Measurements from ENCODE around the gene DPP6. TPM values are rescaled to one million over a fixed set of nuclear protein-coding genes. Genes with fewer than 3 reads are reported as not detected.

Gene DPP6
- total and polyA plus RNA-seq, 2 experiments from 2014 or later, result 0.20 to 0.44 TPM

DNA sequence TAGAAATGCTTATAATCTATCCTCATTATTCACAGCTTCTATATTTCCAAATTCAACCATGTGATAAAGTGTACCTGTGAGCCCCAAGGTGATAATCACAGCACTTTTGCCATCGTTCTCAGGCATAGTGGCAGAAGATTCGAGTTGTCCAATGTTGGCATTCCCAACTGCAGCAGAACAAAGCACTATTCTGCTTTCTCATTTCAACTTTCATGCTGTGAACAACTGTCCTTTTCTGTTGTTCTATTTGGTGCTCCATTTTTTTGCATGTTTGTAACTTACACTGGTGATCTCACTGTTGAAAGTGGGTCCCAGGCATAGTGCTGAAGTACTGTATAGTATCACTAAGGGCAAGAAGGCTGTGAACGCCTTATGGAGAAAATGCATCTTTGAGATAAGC lies 512.5 kb downstream of the DPP6 start:
- H2AFZ ChIP-seq, result no peak overlapping the region
- TF ChIP-seq EZH2phosphoT487 (IDR thresholded peaks at IDR 0.05; ENCODE audit: low read depth, severe bottlenecking, unreplicated experiment), result no peak
- no peak for TF ChIP-seq EZH2 (IDR thresholded peaks at IDR 0.05; ENCODE audit: borderline replicate concordance)
- TF ChIP-seq, protein P1, sequence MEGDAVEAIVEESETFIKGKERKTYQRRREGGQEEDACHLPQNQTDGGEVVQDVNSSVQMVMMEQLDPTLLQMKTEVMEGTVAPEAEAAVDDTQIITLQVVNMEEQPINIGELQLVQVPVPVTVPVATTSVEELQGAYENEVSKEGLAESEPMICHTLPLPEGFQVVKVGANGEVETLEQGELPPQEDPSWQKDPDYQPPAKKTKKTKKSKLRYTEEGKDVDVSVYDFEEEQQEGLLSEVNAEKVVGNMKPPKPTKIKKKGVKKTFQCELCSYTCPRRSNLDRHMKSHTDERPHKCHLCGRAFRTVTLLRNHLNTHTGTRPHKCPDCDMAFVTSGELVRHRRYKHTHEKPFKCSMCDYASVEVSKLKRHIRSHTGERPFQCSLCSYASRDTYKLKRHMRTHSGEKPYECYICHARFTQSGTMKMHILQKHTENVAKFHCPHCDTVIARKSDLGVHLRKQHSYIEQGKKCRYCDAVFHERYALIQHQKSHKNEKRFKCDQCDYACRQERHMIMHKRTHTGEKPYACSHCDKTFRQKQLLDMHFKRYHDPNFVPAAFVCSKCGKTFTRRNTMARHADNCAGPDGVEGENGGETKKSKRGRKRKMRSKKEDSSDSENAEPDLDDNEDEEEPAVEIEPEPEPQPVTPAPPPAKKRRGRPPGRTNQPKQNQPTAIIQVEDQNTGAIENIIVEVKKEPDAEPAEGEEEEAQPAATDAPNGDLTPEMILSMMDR (IDR thresholded peaks at IDR 0.05; ENCODE audit: poor library complexity), result no peak
- no peak overlapping the region for H3K4me2 ChIP-seq
- no peak for DNase-seq (ENCODE audit: low spot score)
- no peaks in the 10 kb centered on the region for H3K79me2 ChIP-seq
- H3K9me2 ChIP-seq (replicated peaks; ENCODE audit: insufficient read depth), result no peaks in the 10 kb centered on the region
- WGBS (ENCODE audit: low lambda C conversion rate, missing lambda C conversion rate), result 82% methylated on average over 3 of the region's 3 CpGs
- no peaks in the 10 kb centered on the region for H3K36me3 ChIP-seq (replicated peaks; ENCODE audit: insufficient read depth, low read depth)
- H3K4me1 ChIP-seq (ENCODE audit: insufficient read depth), result no peaks in the 10 kb centered on the region
- H3K9me3 ChIP-seq (ENCODE audit: low read depth), result no peaks in the 10 kb centered on the region
- H4K20me1 ChIP-seq (ENCODE audit: insufficient read depth, poor library complexity, severe bottlenecking), result no peaks in the 10 kb centered on the region
- H3K27ac ChIP-seq, result no peak overlapping the region
- H3K27me3 ChIP-seq, result no peaks in the 10 kb centered on the region
- H3K4me3 ChIP-seq, result no peak overlapping the region

DNA sequence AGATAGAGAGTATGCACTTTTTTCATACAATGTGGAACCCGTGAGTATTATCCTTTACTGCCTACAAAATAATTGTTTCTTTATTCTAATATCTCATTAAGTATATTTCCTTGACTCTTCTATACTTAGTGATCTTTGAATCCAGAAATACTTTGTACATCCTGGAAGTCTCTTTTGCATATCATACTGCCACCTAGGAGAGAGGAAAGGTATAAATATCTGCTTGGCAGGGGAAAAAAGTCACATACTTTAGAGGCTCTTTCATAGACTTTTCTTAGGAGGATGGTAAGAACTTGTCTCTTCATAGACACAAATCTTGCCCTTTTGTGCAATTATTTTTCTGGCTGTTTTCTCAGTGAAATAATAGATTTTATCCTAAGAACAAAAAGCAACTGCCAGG lies 514.7 kb downstream of the DPP6 start:
- no peaks in the 10 kb centered on the region for H4K20me1 ChIP-seq (ENCODE audit: insufficient read depth, poor library complexity, severe bottlenecking)
- no peak overlapping the region for H3K4me2 ChIP-seq
- DNase-seq (ENCODE audit: low spot score), result peak; percentile 28
- no peak overlapping the region for H3K27ac ChIP-seq
- H3K36me3 ChIP-seq (replicated peaks; ENCODE audit: insufficient read depth, low read depth), result no peaks in the 10 kb centered on the region
- no peaks in the 10 kb centered on the region for H3K4me1 ChIP-seq (ENCODE audit: insufficient read depth)
- no peak overlapping the region for H3K4me3 ChIP-seq
- H3K9me3 ChIP-seq (ENCODE audit: low read depth), result no peaks in the 10 kb centered on the region
- no peak overlapping the region for H2AFZ ChIP-seq
- H3K9me2 ChIP-seq (replicated peaks; ENCODE audit: insufficient read depth), result no peaks in the 10 kb centered on the region
- H3K27me3 ChIP-seq, result no peaks in the 10 kb centered on the region
- no peaks in the 10 kb centered on the region for H3K79me2 ChIP-seq
- WGBS (ENCODE audit: low lambda C conversion rate, missing lambda C conversion rate), result 67% methylated on average over 1 of the region's 1 CpG
- TF ChIP-seq EZH2phosphoT487 (IDR thresholded peaks at IDR 0.05; ENCODE audit: low read depth, severe bottlenecking, unreplicated experiment) (no peak), EZH2 (IDR thresholded peaks at IDR 0.05; ENCODE audit: borderline replicate concordance) (no peak)
- TF ChIP-seq, protein P1 (IDR thresholded peaks at IDR 0.05; ENCODE audit: poor library complexity), result peak; percentile 50

DNA sequence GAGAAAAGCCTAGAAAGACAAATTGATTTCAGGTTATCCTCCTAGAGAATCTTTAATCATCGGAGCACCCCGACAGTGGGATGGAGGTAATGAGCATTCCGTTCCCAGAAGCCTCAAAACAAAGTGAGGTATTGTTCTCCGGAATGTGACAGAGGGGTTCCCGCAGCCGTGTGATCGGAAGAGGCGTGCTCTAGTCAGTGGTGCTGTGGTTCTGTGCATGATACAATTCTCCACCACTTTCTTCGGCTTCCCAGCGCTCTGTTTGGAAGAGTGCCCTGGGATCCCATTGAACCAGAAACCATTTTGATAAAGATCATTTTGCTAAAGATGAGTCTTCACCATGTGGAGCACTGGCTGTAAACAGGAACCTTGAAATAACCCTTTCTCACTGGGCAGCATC lies 516.1 kb downstream of the DPP6 start:
- Histone ChIP-seq H3K36me3 (replicated peaks; ENCODE audit: insufficient read depth, low read depth) (no peaks in the 10 kb centered on the region), H3K4me1 (ENCODE audit: insufficient read depth) (no peaks in the 10 kb centered on the region), H3K27ac (no peak overlapping the region), H3K4me3 (no peak overlapping the region), H4K20me1 (ENCODE audit: insufficient read depth, poor library complexity, severe bottlenecking) (no peaks in the 10 kb centered on the region), H3K27me3 (no peaks in the 10 kb centered on the region), H2AFZ (no peak overlapping the region), H3K79me2 (no peaks in the 10 kb centered on the region), H3K9me3 (ENCODE audit: low read depth) (no peaks in the 10 kb centered on the region), H3K9me2 (replicated peaks; ENCODE audit: insufficient read depth) (no peaks in the 10 kb centered on the region), H3K4me2 (no peak overlapping the region)
- 87% methylated on average over 10 of the region's 10 CpGs for WGBS (ENCODE audit: low lambda C conversion rate, missing lambda C conversion rate)
- no peak for TF ChIP-seq EZH2 (IDR thresholded peaks at IDR 0.05; ENCODE audit: borderline replicate concordance)
- TF ChIP-seq EZH2phosphoT487 (IDR thresholded peaks at IDR 0.05; ENCODE audit: low read depth, severe bottlenecking, unreplicated experiment), result no peak
- TF ChIP-seq, protein P1 (IDR thresholded peaks at IDR 0.05; ENCODE audit: poor library complexity), result no peak
- no peak for DNase-seq (ENCODE audit: low spot score)

DNA sequence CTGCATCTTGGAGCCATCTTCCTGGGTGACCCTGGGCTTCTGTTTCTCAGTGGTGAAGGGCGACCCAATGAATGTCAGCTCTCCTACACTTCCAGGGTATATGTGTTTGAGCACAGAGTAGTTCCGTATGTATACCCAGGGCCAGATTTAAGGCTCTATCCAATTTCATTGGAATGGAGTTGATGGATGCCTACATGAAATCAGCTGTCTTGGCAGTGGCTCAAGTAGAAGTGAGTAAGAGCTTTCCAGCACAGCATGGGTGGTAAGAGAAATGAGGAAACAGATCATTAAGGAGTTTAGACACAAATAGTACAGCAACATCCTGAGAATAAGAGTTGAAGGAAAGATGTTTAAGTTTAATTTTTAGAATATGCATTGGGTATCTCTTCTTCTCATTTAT lies 517.7 kb downstream of the DPP6 start:
- Histone ChIP-seq H3K27me3 (no peaks in the 10 kb centered on the region), H3K36me3 (replicated peaks; ENCODE audit: insufficient read depth, low read depth) (no peaks in the 10 kb centered on the region), H3K4me2 (no peak overlapping the region), H4K20me1 (ENCODE audit: insufficient read depth, poor library complexity, severe bottlenecking) (no peaks in the 10 kb centered on the region), H3K9me2 (replicated peaks; ENCODE audit: insufficient read depth) (no peaks in the 10 kb centered on the region), H3K4me1 (ENCODE audit: insufficient read depth) (no peaks in the 10 kb centered on the region), H2AFZ (no peak overlapping the region), H3K4me3 (no peak overlapping the region), H3K27ac (no peak overlapping the region), H3K9me3 (ENCODE audit: low read depth) (no peaks in the 10 kb centered on the region), H3K79me2 (no peaks in the 10 kb centered on the region)
- WGBS (ENCODE audit: low lambda C conversion rate, missing lambda C conversion rate), result 89% methylated on average over 2 of the region's 2 CpGs
- no peak for DNase-seq (ENCODE audit: low spot score)
- TF ChIP-seq EZH2phosphoT487 (IDR thresholded peaks at IDR 0.05; ENCODE audit: low read depth, severe bottlenecking, unreplicated experiment) (no peak), EZH2 (IDR thresholded peaks at IDR 0.05; ENCODE audit: borderline replicate concordance) (no peak)
- TF ChIP-seq, protein P1 (IDR thresholded peaks at IDR 0.05; ENCODE audit: poor library complexity), result no peak
